ENCODE results near the gene PRDX5. TPM values are rescaled to one million over a fixed set of nuclear protein-coding genes. Genes with fewer than 3 reads are reported as not detected.

PRDX5 gene
- 321 to 507 TPM (median 466 TPM) in 5 replicates for total RNA-seq (2022; extraction: Qiagen RNA extraction; ENCODE audit: low read depth)

DNA sequence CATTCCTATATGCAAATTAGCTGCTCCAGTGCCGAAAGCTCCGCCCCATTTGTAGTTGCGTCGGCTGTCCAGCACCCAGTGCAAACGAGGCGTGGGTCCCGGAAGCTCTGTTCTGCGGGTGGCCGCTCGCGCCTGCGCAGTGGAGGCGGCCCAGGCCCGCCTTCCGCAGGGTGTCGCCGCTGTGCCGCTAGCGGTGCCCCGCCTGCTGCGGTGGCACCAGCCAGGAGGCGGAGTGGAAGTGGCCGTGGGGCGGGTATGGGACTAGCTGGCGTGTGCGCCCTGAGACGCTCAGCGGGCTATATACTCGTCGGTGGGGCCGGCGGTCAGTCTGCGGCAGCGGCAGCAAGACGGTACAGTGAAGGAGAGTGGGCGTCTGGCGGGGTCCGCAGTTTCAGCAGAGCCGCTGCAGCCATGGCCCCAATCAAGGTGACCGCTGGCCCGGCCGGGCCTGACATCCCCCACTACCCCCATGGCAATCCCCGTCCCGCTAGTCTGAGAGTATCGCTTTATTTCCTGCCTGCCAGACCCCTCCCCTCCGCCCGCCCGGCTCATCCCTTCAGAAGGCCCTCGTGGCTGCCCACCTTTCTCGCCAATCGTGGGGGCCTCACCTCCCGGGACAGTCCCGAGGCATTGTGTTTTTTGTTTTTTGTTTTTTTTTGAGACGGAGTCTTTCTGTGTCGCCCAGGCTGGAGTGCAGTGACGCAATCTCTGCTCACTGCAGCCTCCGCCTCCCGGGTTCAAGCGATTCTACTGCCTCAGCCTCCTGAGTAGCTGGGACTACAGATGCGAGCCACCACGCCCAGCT is at the start of gene PRDX5:
Gene PRDX5 (plus strand): TSS at position 161 of the 805 bp plus-strand sequence. CDS start 95 bp downstream, at position 256.

DNA sequence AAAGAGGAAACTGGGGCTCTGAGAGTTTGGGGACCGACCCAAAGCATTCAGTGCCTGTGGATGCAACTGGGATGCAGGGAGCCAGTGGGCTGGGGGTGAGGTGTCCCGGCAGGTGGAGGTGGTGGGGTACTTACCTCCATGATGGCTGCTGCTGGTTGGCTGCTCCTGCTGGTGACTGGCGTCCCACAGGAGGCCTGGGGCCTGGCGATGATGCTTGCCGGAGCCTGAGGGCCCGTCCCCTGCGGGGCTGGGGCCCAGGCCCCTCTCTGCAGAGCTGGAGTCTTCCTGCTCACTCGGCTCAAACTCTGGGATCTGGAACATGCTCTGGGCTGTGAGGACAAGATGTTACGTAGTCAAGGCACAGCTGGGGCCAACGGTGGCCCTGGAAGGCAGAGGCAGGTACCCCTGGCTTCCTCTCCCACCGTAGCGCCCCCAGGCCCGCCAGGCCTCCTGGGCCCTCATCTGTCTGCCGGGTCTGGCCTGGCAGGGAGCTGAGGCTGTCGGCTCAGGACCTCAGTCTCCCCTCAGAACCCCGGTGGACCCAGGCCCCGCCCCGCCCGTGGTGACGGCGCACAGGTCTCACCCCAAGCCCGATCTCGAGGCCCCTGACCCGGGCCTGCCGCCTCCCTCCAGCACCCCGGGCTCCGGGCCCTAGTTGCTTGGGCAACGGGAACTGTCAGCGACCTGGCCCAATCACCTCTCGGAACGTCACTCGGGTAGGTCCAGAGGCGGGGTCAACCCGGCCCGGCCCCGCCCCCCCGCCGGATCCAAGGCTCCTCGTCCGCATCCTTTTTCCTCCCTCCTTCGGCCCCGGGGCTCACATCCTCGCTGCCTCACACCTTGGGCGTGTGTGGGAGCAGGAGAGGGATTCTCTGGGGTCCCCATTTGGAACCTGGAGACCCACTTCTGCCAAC is 33.6 kb upstream of the PRDX5 start, which contains the start of gene BAD:
Gene BAD (minus strand): TSS at position 618 of the 914 bp plus-strand sequence. CDS start 297 bp downstream, at position 321.

GRCh38 chr11:64284962-64285884 is 32.7 kb upstream of the PRDX5 start, which contains the start of gene GPR137:
Gene GPR137 (plus strand): TSS chr11:64285848. CDS start chr11:64286525, 677 bp downstream.

GRCh38 chr11:64291262-64291751 is 26.6 kb upstream of the PRDX5 start, which contains the start of gene KCNK4:
Gene KCNK4 (plus strand): TSS chr11:64291302. CDS start chr11:64293019, 1,717 bp downstream.

DNA sequence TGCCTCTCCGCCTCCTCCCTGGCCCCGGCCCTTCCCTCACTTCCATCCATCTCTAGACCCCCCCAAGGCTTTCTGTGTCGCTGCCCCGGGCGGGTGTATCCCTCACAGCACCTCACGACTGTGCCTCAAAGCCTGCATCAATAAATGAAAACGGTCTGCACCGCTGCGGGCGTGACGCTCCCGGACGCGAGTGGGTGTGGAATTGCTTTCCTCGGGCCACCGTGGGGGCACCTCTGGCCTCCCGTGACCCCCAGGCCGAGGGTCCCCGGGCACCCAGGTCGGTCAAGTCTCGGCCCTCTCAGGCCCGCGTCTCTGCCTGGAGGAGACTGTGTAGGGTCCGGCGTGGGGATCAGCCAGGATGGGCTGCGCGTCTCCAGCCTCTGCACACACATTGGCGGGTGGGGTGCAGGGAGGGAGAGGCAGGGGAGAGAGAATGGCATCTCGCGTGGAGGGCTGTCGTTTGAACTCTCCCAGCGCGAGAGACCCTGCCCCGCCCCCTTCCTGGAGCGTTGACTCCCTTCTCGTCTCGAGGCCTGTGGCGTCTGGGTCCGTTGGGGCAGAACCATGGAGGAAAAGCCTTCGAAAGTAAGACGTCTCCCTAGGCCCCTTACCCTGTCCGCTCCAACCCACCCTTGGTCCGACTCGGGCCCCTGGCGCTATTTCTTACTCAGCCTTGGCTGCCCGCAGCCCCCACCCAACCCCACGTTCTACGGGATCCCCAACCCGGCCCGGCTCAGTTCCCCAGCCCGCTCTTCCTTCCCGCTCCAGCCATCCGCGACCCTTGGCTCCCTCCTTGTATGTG is 17.9 kb upstream of the PRDX5 start, which contains the start of gene CATSPERZ:
Gene CATSPERZ (plus strand): TSS at position 512 of the 802 bp plus-strand sequence. CDS start 53 bp downstream, at position 565.

DNA sequence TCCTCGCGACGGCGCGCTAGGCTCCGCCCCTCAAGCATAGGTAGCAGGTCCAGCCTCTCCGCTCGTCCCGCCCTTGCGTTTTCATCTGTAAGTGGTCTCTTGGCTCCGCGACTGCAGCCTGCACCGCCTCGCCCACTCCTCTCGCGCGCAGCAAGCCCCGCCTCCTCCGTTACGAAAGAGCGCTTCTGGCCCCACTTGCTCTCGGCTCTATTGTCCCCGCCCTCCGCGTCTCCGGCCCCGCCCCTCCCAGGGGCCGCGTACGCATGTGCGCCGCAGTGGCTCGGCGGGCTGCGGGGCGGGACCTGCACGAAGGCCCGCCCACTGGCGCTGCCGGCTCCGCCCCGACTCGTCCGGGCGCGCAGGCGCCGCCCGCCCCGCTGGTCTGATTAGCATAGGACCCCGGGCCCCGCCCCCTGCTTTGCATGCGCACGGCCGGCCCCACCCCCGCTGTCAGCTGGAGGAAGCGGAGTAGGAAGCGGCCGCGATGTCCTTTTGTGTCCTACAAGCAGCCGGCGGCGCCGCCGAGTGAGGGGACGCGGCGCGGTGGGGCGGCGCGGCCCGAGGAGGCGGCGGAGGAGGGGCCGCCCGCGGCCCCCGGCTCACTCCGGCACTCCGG is 12.7 kb upstream of the PRDX5 start, which contains the start of gene ESRRA:
Gene ESRRA (plus strand): TSS at position 450 of the 616 bp plus-strand sequence. CDS start 1,656 bp downstream, outside the sequence.

GRCh38 chr11:64317325-64317960 is 478 bp upstream of the PRDX5 start, which contains the start of gene TRMT112:
Gene TRMT112 (minus strand): TSS chr11:64317559. CDS start chr11:64317526, 33 bp downstream.

GRCh38 chr11:64339754-64340408 is 22.0 kb downstream of the PRDX5 start, which contains the start of gene CCDC88B:
Gene CCDC88B (plus strand): TSS chr11:64340204. CDS start chr11:64340267, 63 bp downstream.

DNA sequence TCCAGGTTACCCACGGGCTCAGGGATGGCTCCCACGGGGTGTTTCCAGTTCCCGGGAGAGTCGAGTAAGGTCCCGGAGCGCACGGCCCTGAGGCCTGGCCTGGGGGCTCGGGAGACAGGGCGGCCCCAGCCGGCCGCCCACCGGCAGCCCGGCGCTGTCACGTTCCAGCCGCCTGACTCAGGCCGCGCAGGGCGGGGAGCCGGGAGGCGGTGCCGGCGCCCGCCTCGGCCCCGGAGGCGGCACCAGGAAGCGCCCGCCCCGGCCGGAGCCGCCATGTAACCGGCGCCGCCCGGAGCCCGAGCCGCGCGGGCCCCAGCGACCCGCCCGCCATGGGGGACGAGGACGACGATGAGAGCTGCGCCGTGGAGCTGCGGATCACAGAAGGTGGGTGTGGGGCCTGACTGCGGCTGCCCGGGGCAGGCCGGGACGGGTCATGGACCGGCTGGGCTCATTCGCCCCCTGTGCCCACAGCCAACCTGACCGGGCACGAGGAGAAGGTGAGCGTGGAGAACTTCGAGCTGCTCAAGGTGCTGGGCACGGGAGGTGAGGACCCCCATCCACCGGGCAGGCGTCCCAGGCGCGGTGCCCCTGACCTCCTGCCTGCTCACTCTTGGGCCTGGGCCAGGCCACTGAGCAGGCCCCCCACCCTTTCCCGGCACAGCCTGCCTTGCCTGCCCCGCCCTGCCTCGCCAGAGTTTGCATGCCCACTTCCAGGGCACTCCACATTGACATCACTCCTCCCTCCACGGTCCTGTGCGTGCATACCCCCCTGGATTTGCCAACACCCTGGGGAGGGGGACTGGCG is 41.2 kb downstream of the PRDX5 start, which contains the start of gene RPS6KA4:
Gene RPS6KA4 (plus strand): TSS at position 256 of the 805 bp plus-strand sequence. CDS start 74 bp downstream, at position 330.

Other genes starting within 250 kb of the PRDX5 start
- 9.5 to 14.4 TPM (median 13.0 TPM) in 5 replicates for gene MACROD1, start 152.0 kb upstream of the PRDX5 start, total RNA-seq (2022; extraction: Qiagen RNA extraction; ENCODE audit: low read depth)
- gene STIP1, start 131.9 kb upstream of the PRDX5 start, total RNA-seq (2022; extraction: Qiagen RNA extraction; ENCODE audit: low read depth): 249 to 284 TPM (median 272 TPM) in 5 replicates
- gene FERMT3, start 111.4 kb upstream of the PRDX5 start, total RNA-seq (2022; extraction: Qiagen RNA extraction; ENCODE audit: low read depth): 0.53 to 2.7 TPM (median 1.2 TPM) in 5 replicates
- gene TRPT1, start 91.9 kb upstream of the PRDX5 start, total RNA-seq (2022; extraction: Qiagen RNA extraction; ENCODE audit: low read depth): 18.0 to 27.2 TPM (median 23.8 TPM) in 5 replicates
- gene NUDT22, start 91.8 kb upstream of the PRDX5 start, total RNA-seq (2022; extraction: Qiagen RNA extraction; ENCODE audit: low read depth): 20.7 to 41.6 TPM (median 34.8 TPM) in 5 replicates
- 12.1 to 26.8 TPM (median 22.3 TPM) in 5 replicates for gene DNAJC4, start 87.6 kb upstream of the PRDX5 start, total RNA-seq (2022; extraction: Qiagen RNA extraction; ENCODE audit: low read depth)
- gene VEGFB, start 83.5 kb upstream of the PRDX5 start, total RNA-seq (2022; extraction: Qiagen RNA extraction; ENCODE audit: low read depth): 40.1 to 48.1 TPM (median 46.3 TPM) in 5 replicates
- 108 to 148 TPM (median 136 TPM) in 5 replicates for gene FKBP2, start 77.0 kb upstream of the PRDX5 start, total RNA-seq (2022; extraction: Qiagen RNA extraction; ENCODE audit: low read depth)
- gene PPP1R14B, start 71.2 kb upstream of the PRDX5 start, total RNA-seq (2022; extraction: Qiagen RNA extraction; ENCODE audit: low read depth): 246 to 415 TPM (median 401 TPM) in 5 replicates
- 13.3 to 27.3 TPM (median 21.8 TPM) in 5 replicates for gene PLCB3, start 66.6 kb upstream of the PRDX5 start, total RNA-seq (2022; extraction: Qiagen RNA extraction; ENCODE audit: low read depth)
- 62.2 to 102 TPM (median 89.6 TPM) in 5 replicates for gene BAD, start 33.5 kb upstream of the PRDX5 start, total RNA-seq (2022; extraction: Qiagen RNA extraction; ENCODE audit: low read depth)
- gene GPR137, start 32.3 kb upstream of the PRDX5 start, total RNA-seq (2022; extraction: Qiagen RNA extraction; ENCODE audit: low read depth): 22.6 to 54.3 TPM (median 48.3 TPM) in 5 replicates
- gene KCNK4, start 26.8 kb upstream of the PRDX5 start, total RNA-seq (2022; extraction: Qiagen RNA extraction; ENCODE audit: low read depth): 0.12 to 0.21 TPM (median 0.20 TPM) in 3 of 5 replicates, not detected in the others
- gene CATSPERZ, start 17.8 kb upstream of the PRDX5 start, total RNA-seq (2022; extraction: Qiagen RNA extraction; ENCODE audit: low read depth): 1.7 to 2.4 TPM (median 2.3 TPM) in 5 replicates
- 33.2 to 63.8 TPM (median 61.7 TPM) in 5 replicates for gene ESRRA, start 12.6 kb upstream of the PRDX5 start, total RNA-seq (2022; extraction: Qiagen RNA extraction; ENCODE audit: low read depth)
- gene TRMT112, start 562 bp upstream of the PRDX5 start, total RNA-seq (2022; extraction: Qiagen RNA extraction; ENCODE audit: low read depth): 382 to 473 TPM (median 414 TPM) in 5 replicates
- 9.6 to 15.0 TPM (median 10.9 TPM) in 5 replicates for gene CCDC88B, start 22.1 kb downstream of the PRDX5 start, total RNA-seq (2022; extraction: Qiagen RNA extraction; ENCODE audit: low read depth)
- 41.2 to 70.0 TPM (median 65.4 TPM) in 5 replicates for gene RPS6KA4, start 41.0 kb downstream of the PRDX5 start, total RNA-seq (2022; extraction: Qiagen RNA extraction; ENCODE audit: low read depth)
- gene SLC22A11, start 237.8 kb downstream of the PRDX5 start, total RNA-seq (2022; extraction: Qiagen RNA extraction; ENCODE audit: low read depth): 0.12 TPM in 1 of 5 replicates, not detected in the others